Mesenchymal stem cell (in vitro differentiated cells and primary cell): ENCODE data around the gene CACNA1S.

ENCODE experiments used
- DNase-seq: peaks from one replicate; pipeline ENCODE4 v3.0.0-alpha.2; 2013
- H2AFZ ChIP-seq: one replicate; pipeline ENCODE4 v1.6.1; 2013; ENCODE audit warnings: low read depth, mild to moderate bottlenecking, control low read depth, inconsistent platforms, low read length, moderate library complexity
- H2AK5ac ChIP-seq: 2 replicates; pipeline ENCODE4 v1.6.1; 2013; ENCODE audit warnings: low read length, moderate library complexity, mild to moderate bottlenecking, inconsistent platforms; ENCODE audit not compliant: severe bottlenecking
- H2BK120ac ChIP-seq: one replicate; pipeline ENCODE4 v1.6.1; 2013; ENCODE audit warnings: low read depth, mild to moderate bottlenecking, inconsistent platforms, low read length, moderate library complexity
- H2BK12ac ChIP-seq, 2 experiments: one replicate each; pipeline ENCODE4 v1.6.1; 2013; ENCODE audit warnings: inconsistent platforms in 2 of 2, low read length in 2 of 2, mild to moderate bottlenecking in 2 of 2, moderate library complexity in 2 of 2, control low read depth in 1 of 2
- H2BK15ac ChIP-seq: one replicate; pipeline ENCODE4 v1.6.1; 2013; ENCODE audit warnings: mild to moderate bottlenecking, low read depth, inconsistent platforms; ENCODE audit not compliant: poor library complexity, severe bottlenecking
- H2BK5ac ChIP-seq: 2 replicates; pipeline ENCODE4 v1.6.1; 2013; ENCODE audit warnings: low read depth, mild to moderate bottlenecking, low read length, control low read depth, inconsistent platforms; ENCODE audit not compliant: poor library complexity, severe bottlenecking
- H3K14ac ChIP-seq, 2 experiments: one replicate each; pipeline ENCODE4 v1.6.1; 2013; ENCODE audit warnings: inconsistent platforms in 2 of 2, low read length in 2 of 2, control low read depth in 1 of 2, mild to moderate bottlenecking in 1 of 2, moderate library complexity in 1 of 2
- H3K18ac ChIP-seq, 2 experiments: one replicate each; pipeline ENCODE4 v1.6.1; 2013; ENCODE audit warnings: inconsistent platforms in 2 of 2, low read length in 2 of 2, control low read depth in 1 of 2, low read depth in 1 of 2, mild to moderate bottlenecking in 1 of 2
- H3K23ac ChIP-seq, 2 experiments: one replicate each; pipeline ENCODE4 v1.6.1; 2013; ENCODE audit warnings: inconsistent platforms in 2 of 2, low read length in 2 of 2, mild to moderate bottlenecking in 2 of 2, moderate library complexity in 2 of 2, control low read depth in 1 of 2
- H3K27ac ChIP-seq: 2 replicates; pipeline ENCODE4 v1.5.1; 2013; ENCODE audit warnings: mild to moderate bottlenecking, moderate library complexity, low read length, control low read depth, inconsistent platforms; ENCODE audit not compliant: poor library complexity, severe bottlenecking
- H3K27me3 ChIP-seq, 2 experiments: 2 replicates each; pipeline versions ENCODE4 v1.6.1 to v1.7.0; 2013; ENCODE audit warnings: low read length in 2 of 2, mild to moderate bottlenecking in 2 of 2, moderate library complexity in 2 of 2, control low read depth in 1 of 2, inconsistent platforms in 1 of 2; ENCODE audit not compliant: control insufficient read depth in 1 of 2, insufficient read depth in 1 of 2
- H3K36me3 ChIP-seq, 2 experiments: 2 replicates each; pipeline versions ENCODE4 v1.6.1 to v1.7.0; 2013; ENCODE audit warnings: low read length in 2 of 2, control low read depth in 1 of 2, inconsistent platforms in 1 of 2, low read depth in 1 of 2, mild to moderate bottlenecking in 1 of 2; ENCODE audit not compliant: insufficient read depth in 2 of 2, control insufficient read depth in 1 of 2
- H3K4ac ChIP-seq, 2 experiments: one replicate each; pipeline ENCODE4 v1.6.1; 2013; ENCODE audit warnings: inconsistent platforms in 2 of 2, low read length in 2 of 2, mild to moderate bottlenecking in 2 of 2, moderate library complexity in 2 of 2, control low read depth in 1 of 2, low read depth in 1 of 2
- H3K4me1 ChIP-seq: 2 replicates; pipeline ENCODE4 v1.6.1; 2013; ENCODE audit warnings: low read depth, low read length, control low read depth; ENCODE audit not compliant: control insufficient read depth, insufficient read depth
- H3K4me2 ChIP-seq: 2 replicates; pipeline ENCODE4 v1.6.1; 2013; ENCODE audit warnings: low read length, mild to moderate bottlenecking, inconsistent platforms; ENCODE audit not compliant: poor library complexity, severe bottlenecking
- H3K4me3 ChIP-seq, 2 experiments: 2 replicates each; pipeline versions ENCODE4 v1.5.1 to v1.7.0; 2013; ENCODE audit warnings: low read length in 2 of 2, mild to moderate bottlenecking in 2 of 2, control low read depth in 1 of 2, low read depth in 1 of 2; ENCODE audit not compliant: insufficient read depth in 1 of 2
- H3K79me1 ChIP-seq: replicated peaks from 2 replicates; pipeline ENCODE4 v1.6.1; 2013; ENCODE audit warnings: mild to moderate bottlenecking, control low read depth, low read length, inconsistent platforms; ENCODE audit not compliant: poor library complexity, severe bottlenecking
- H3K9ac ChIP-seq: 2 replicates; pipeline ENCODE4 v1.7.0; 2013; ENCODE audit warnings: mild to moderate bottlenecking, low read length, moderate library complexity
- H3K9me3 ChIP-seq: 2 replicates; pipeline ENCODE4 v1.7.0; 2013; ENCODE audit warnings: mild to moderate bottlenecking, low read length; ENCODE audit not compliant: control insufficient read depth
- H4K8ac ChIP-seq: one replicate; pipeline ENCODE4 v1.6.1; 2013; ENCODE audit warnings: inconsistent platforms, mild to moderate bottlenecking, low read length, moderate library complexity
- H4K91ac ChIP-seq: one replicate; pipeline ENCODE4 v1.6.1; 2013; ENCODE audit warnings: mild to moderate bottlenecking, low read length, inconsistent platforms
- WGBS: methylation state at CpG from one replicate; pipeline ENCODE4 v1.1.7; 2013; ENCODE audit warnings: mixed read lengths; 5-methylcytosine and 5-hydroxymethylcytosine counted together

CACNA1S gene

GRCh38 chr1:201083741-201084140 is 28.5 kb downstream of the CACNA1S start:
- Histone ChIP-seq H2AFZ (no peak overlapping the region), H2BK5ac (no peak overlapping the region), H3K4me2 (no peak overlapping the region), H3K23ac (no peak overlapping the region), H3K27me3 (peaks cover 44 to 70% of the 10 kb centered on the region in 2 experiments), H4K8ac (no peak overlapping the region), H2BK15ac (no peak overlapping the region), H3K9me3 (no peaks in the 10 kb centered on the region), H3K4ac (no peak overlapping the region), H3K79me1 (no peaks in the 10 kb centered on the region), H3K18ac (no peak overlapping the region), H2BK12ac (no peak overlapping the region), H3K36me3 (no peaks in the 10 kb centered on the region), H4K91ac (no peak overlapping the region), H3K4me1 (no peaks in the 10 kb centered on the region), H2AK5ac (no peak overlapping the region), H3K14ac (no peak overlapping the region), H3K9ac (no peak overlapping the region), H3K4me3 (no peak overlapping the region), H2BK120ac (no peak overlapping the region), H3K27ac (no peak overlapping the region)
- DNase-seq: no peak
- 33% methylated on average over 1 of the region's 3 CpGs for WGBS

- WGBS: no CpG with 5 or more reads among the region's 3 CpGs
- Histone ChIP-seq H3K4me3 (no peak overlapping the region), H2BK12ac (no peak overlapping the region), H4K8ac (no peak overlapping the region), H3K4me2 (no peak overlapping the region), H3K23ac (no peak overlapping the region), H2AFZ (no peak overlapping the region), H3K27ac (no peak overlapping the region), H3K9me3 (no peaks in the 10 kb centered on the region), H2AK5ac (no peak overlapping the region), H3K79me1 (no peaks in the 10 kb centered on the region), H2BK5ac (no peak overlapping the region), H3K36me3 (no peaks in the 10 kb centered on the region), H4K91ac (no peak overlapping the region), H2BK15ac (no peak overlapping the region), H3K14ac (no peak overlapping the region), H3K9ac (no peak overlapping the region), H2BK120ac (no peak overlapping the region), H3K4me1 (peaks cover 7% of the 10 kb centered on the region), H3K18ac (no peak overlapping the region), H3K4ac (no peak overlapping the region), H3K27me3 (peaks cover 41 to 71% of the 10 kb centered on the region in 2 experiments)
- DNase-seq: no peak
Measured at GRCh38 chr1:201080135-201080534, 32.1 kb downstream of the CACNA1S start.

- no peak for DNase-seq
- Histone ChIP-seq H3K9ac (no peak overlapping the region), H3K18ac (no peak overlapping the region), H2BK12ac (no peak overlapping the region), H3K27ac (no peak overlapping the region), H3K23ac (no peak overlapping the region), H3K14ac (no peak overlapping the region), H3K4ac (no peak overlapping the region), H3K36me3 (no peaks in the 10 kb centered on the region), H3K4me2 (no peak overlapping the region), H3K4me1 (peaks cover 7% of the 10 kb centered on the region), H3K27me3 (peaks cover 31 to 58% of the 10 kb centered on the region in 2 experiments), H4K91ac (no peak overlapping the region), H4K8ac (no peak overlapping the region), H2BK5ac (no peak overlapping the region), H2AFZ (no peak overlapping the region), H2BK120ac (no peak overlapping the region), H3K9me3 (no peaks in the 10 kb centered on the region), H3K4me3 (no peak overlapping the region), H3K79me1 (no peaks in the 10 kb centered on the region), H2BK15ac (no peak overlapping the region), H2AK5ac (no peak overlapping the region)
- WGBS: 95% methylated on average over 16 of the region's 17 CpGs
Measured at GRCh38 chr1:201077736-201078135, 34.5 kb downstream of the CACNA1S start.

GRCh38 chr1:201077116-201077515 is 35.1 kb downstream of the CACNA1S start:
- Histone ChIP-seq H3K4me2 (no peak overlapping the region), H3K18ac (no peak overlapping the region), H4K91ac (no peak overlapping the region), H2BK12ac (no peak overlapping the region), H3K4me1 (peaks cover 7% of the 10 kb centered on the region), H3K27me3 (peaks cover 37 to 57% of the 10 kb centered on the region in 2 experiments), H2BK15ac (no peak overlapping the region), H3K14ac (no peak overlapping the region), H3K36me3 (no peaks in the 10 kb centered on the region), H2BK120ac (no peak overlapping the region), H2BK5ac (no peak overlapping the region), H4K8ac (no peak overlapping the region), H3K23ac (no peak overlapping the region), H3K9ac (no peak overlapping the region), H2AK5ac (no peak overlapping the region), H2AFZ (no peak overlapping the region), H3K9me3 (no peaks in the 10 kb centered on the region), H3K27ac (no peak overlapping the region), H3K79me1 (no peaks in the 10 kb centered on the region), H3K4ac (no peak overlapping the region), H3K4me3 (no peak overlapping the region)
- WGBS: 79% methylated on average over 7 of the region's 7 CpGs
- no peak for DNase-seq
